Activated gamma-delta T cell treated with anti-CD3 and anti-CD28 coated beads, Interleukin-2, amount 50 U/mL, for 16 hours (primary cell): ENCODE data around the gene SEMA5A.

Experiments used
- DNase-seq: peaks from one replicate; pipeline ENCODE4 v3.0.0-alpha.2; 2020; ENCODE audit warnings: low read depth

SEMA5A gene

GRCh38 chr5:9212605-9213004 is 333.3 kb downstream of the SEMA5A start:
- no peak for DNase-seq

- DNase-seq = no peak
Measured at GRCh38 chr5:9209846-9210492, 335.9 kb downstream of the SEMA5A start.

GRCh38 chr5:9207817-9208418 is 338.0 kb downstream of the SEMA5A start:
- DNase-seq = no peak

GRCh38 chr5:9202636-9203035 is 343.2 kb downstream of the SEMA5A start:
- no peak for DNase-seq

- DNase-seq = no peak
Measured at GRCh38 chr5:9201761-9202160, 344.1 kb downstream of the SEMA5A start.

- no peak for DNase-seq
Measured at GRCh38 chr5:9201011-9201410, 344.9 kb downstream of the SEMA5A start.

GRCh38 chr5:9198394-9198793 is 347.5 kb downstream of the SEMA5A start:
- no peak for DNase-seq

GRCh38 chr5:9197881-9198260 is 348.0 kb downstream of the SEMA5A start:
- DNase-seq = no peak

GRCh38 chr5:9196403-9197227 is 349.3 kb downstream of the SEMA5A start:
- DNase-seq = no peak

GRCh38 chr5:9194509-9194908 is 351.4 kb downstream of the SEMA5A start:
- DNase-seq = no peak

- DNase-seq = no peak
Measured at GRCh38 chr5:9192266-9192665, 353.6 kb downstream of the SEMA5A start.

GRCh38 chr5:9189681-9190080 is 356.2 kb downstream of the SEMA5A start:
- DNase-seq = no peak

GRCh38 chr5:9188956-9189355 is 356.9 kb downstream of the SEMA5A start:
- DNase-seq = no peak

GRCh38 chr5:9188131-9188530 is 357.7 kb downstream of the SEMA5A start:
- DNase-seq = no peak

GRCh38 chr5:9187614-9188013 is 358.3 kb downstream of the SEMA5A start:
- no peak for DNase-seq

GRCh38 chr5:9186069-9186468 is 359.8 kb downstream of the SEMA5A start:
- no peak for DNase-seq

- DNase-seq = no peak
Measured at GRCh38 chr5:9183992-9184391, 361.9 kb downstream of the SEMA5A start.

- no peak for DNase-seq
Measured at GRCh38 chr5:9182899-9183695, 362.8 kb downstream of the SEMA5A start.

GRCh38 chr5:9176641-9177040 is 369.2 kb downstream of the SEMA5A start:
- DNase-seq = no peak

- DNase-seq = no peak
Measured at GRCh38 chr5:9174446-9174845, 371.4 kb downstream of the SEMA5A start.

- no peak for DNase-seq
Measured at GRCh38 chr5:9173281-9174048, 372.4 kb downstream of the SEMA5A start.

GRCh38 chr5:9170026-9170425 is 375.8 kb downstream of the SEMA5A start:
- no peak for DNase-seq
